Measurements from ENCODE around the gene RALGAPB. TPM values are rescaled to one million over a fixed set of nuclear protein-coding genes. Genes with fewer than 3 reads are reported as not detected.
"Not testable (repeated sequence)": the region's sequence is repeated elsewhere in the genome, so short reads cannot be mapped to it uniquely, and the experiment has no call there.

RALGAPB gene
- total RNA-seq, 1 donor from 2014 or later, result 35.7 TPM

GRCh38 chr20:38501858-38502436 is 29.3 kb downstream of the RALGAPB start:
- ATAC-seq (no peak), DNase-seq (no peak)
- peaks cover 6% of the 10 kb centered on the region for H3K9me3 ChIP-seq
- intact Hi-C loops (cut with DNase I), result no loop called here
- no peak overlapping the region for H3K27ac ChIP-seq
- H3K4me3 ChIP-seq, result no peak overlapping the region
- no peaks in the 10 kb centered on the region for H3K4me1 ChIP-seq
- H3K27me3 ChIP-seq (ENCODE audit: low read depth), result no peaks in the 10 kb centered on the region
- TF ChIP-seq, protein P1, sequence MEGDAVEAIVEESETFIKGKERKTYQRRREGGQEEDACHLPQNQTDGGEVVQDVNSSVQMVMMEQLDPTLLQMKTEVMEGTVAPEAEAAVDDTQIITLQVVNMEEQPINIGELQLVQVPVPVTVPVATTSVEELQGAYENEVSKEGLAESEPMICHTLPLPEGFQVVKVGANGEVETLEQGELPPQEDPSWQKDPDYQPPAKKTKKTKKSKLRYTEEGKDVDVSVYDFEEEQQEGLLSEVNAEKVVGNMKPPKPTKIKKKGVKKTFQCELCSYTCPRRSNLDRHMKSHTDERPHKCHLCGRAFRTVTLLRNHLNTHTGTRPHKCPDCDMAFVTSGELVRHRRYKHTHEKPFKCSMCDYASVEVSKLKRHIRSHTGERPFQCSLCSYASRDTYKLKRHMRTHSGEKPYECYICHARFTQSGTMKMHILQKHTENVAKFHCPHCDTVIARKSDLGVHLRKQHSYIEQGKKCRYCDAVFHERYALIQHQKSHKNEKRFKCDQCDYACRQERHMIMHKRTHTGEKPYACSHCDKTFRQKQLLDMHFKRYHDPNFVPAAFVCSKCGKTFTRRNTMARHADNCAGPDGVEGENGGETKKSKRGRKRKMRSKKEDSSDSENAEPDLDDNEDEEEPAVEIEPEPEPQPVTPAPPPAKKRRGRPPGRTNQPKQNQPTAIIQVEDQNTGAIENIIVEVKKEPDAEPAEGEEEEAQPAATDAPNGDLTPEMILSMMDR (IDR thresholded peaks at IDR 0.05), result no peak
- H3K36me3 ChIP-seq, result peaks cover 59% of the 10 kb centered on the region

DNA sequence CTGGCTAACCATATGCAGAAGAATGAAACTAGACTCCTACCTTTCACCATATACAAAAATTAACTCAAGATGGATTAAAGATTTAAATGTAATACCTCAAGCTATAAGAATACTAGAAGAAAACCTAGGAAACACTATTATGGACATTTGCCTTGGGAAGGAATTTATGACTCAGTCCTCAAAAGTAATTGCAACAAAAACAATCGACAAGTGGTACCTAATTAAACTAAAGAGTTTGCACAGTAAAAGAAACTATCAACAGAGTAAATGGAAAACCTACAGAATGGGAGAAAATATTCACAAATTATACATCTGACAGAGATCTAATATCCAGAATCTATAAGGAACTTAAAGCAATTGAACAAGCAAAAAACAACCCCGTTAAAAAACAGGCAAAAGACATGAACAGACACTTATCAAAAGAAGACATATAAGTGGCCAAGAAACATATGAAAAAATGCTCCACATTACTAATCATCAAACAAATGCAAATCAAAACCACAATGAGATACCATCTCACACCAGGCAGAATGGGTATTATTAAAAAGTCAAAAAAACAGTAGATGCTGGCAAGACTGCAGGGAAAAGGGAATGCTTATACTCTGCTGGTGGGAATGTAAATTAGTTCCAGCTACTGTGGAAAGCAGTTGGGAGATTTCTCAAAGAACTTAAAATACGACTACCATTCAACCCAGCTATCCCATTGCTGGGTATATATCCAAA is 31.9 kb downstream of the RALGAPB start:
- TF ChIP-seq, protein P1 (IDR thresholded peaks at IDR 0.05), result no peak

DNA sequence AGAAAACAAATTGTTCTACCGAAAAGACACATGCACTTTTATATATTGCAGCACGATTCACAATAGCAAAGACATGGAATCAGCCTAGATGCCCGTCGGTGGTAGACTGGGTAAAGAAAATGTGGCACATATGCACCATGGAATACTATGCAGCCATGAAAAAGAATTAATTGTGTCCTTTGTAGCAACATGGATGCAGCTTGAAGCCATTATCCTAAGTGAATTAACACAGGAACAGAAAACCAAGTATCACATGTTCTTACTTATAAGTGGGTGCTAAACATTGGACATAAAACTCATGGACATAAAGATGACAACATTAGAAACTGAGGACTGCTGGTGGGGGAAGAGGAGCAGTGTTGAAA is 32.4 kb downstream of the RALGAPB start:
- no peaks in the 10 kb centered on the region for H3K27me3 ChIP-seq (ENCODE audit: low read depth)
- ATAC-seq, result no peak
- no peaks in the 10 kb centered on the region for H3K4me1 ChIP-seq
- peaks cover 41% of the 10 kb centered on the region for H3K36me3 ChIP-seq
- no peak overlapping the region for H3K27ac ChIP-seq
- peaks cover 6% of the 10 kb centered on the region for H3K9me3 ChIP-seq
- DNase-seq, result no peak
- intact Hi-C loops (cut with DNase I), result no loop called here
- TF ChIP-seq, protein P1 (IDR thresholded peaks at IDR 0.05), result no peak
- H3K4me3 ChIP-seq, result no peak overlapping the region

More for the DNA sequence above, 31.9 kb downstream of the RALGAPB start:
- no peak for DNase-seq
- no peak overlapping the region for H3K27ac ChIP-seq
- no peak for ATAC-seq
- H3K4me3 ChIP-seq, result no peak overlapping the region
- no peaks in the 10 kb centered on the region for H3K27me3 ChIP-seq (ENCODE audit: low read depth)
- H3K9me3 ChIP-seq, result peaks cover 6% of the 10 kb centered on the region
- intact Hi-C loops (cut with DNase I), result no loop called here
- H3K4me1 ChIP-seq, result no peaks in the 10 kb centered on the region
- peaks cover 42% of the 10 kb centered on the region for H3K36me3 ChIP-seq

DNA sequence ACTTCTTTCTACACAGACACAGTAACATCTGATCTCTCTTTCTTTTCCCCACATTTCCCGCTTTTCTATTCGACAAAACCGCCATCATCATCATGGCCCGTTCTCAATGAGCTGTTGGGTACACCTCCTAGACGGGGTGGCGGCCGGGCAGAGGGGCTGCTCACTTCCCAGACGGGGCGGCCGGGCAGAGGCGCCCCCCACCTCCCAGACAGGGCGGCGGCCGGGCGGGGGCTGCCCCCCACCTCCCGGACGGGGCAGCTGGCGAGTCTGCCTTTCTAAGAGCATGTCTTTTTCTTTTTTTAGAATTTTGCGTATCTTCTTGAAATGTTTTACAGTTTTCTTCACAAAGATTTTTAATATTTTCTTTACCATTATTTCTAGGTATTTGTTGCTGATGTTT is 39.1 kb downstream of the RALGAPB start:
- H3K27ac ChIP-seq; ATAC-seq; H3K27me3 ChIP-seq (ENCODE audit: low read depth); H3K4me1 ChIP-seq; H3K9me3 ChIP-seq; H3K4me3 ChIP-seq; DNase-seq; intact Hi-C loops (cut with DNase I): not testable (repeated sequence)
- H3K36me3 ChIP-seq, result peaks cover 59% of the 10 kb centered on the region

- no peak for ATAC-seq
- H3K4me3 ChIP-seq, result no peak overlapping the region
- no peak overlapping the region for H3K27ac ChIP-seq
- intact Hi-C loops (cut with DNase I), result no loop called here
- no peak for DNase-seq
- peaks cover 78% of the 10 kb centered on the region for H3K36me3 ChIP-seq
- no peaks in the 10 kb centered on the region for H3K4me1 ChIP-seq
- TF ChIP-seq, protein P1 (IDR thresholded peaks at IDR 0.05), result no peak
- no peaks in the 10 kb centered on the region for H3K27me3 ChIP-seq (ENCODE audit: low read depth)
- no peaks in the 10 kb centered on the region for H3K9me3 ChIP-seq
Observed at GRCh38 chr20:38514185-38514584, 41.5 kb downstream of the RALGAPB start.

DNA sequence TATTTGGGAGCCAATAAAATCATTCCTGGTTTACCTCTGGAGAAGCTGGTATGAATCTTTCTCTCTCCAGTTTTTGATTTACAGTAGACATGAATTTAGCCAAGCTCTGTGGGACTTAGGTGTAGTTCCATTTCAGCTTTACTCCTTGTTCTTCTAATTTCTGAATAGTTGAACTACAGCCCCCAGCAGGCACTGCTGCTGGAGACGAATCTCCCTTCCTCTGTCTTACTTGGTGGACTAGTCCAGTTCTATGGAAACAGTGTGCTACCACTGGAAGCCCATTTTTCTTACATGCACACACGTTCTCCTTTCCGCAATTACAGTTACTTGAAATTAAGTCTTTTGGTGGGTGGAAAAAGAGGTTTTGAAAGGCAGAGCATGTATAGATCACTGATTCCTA is 42.3 kb downstream of the RALGAPB start:
- Histone ChIP-seq H3K4me1 (no peaks in the 10 kb centered on the region), H3K9me3 (no peaks in the 10 kb centered on the region), H3K36me3 (peaks cover 78% of the 10 kb centered on the region), H3K27ac (no peak overlapping the region), H3K27me3 (ENCODE audit: low read depth) (no peaks in the 10 kb centered on the region), H3K4me3 (no peak overlapping the region)
- no peak for DNase-seq
- TF ChIP-seq, protein P1 (IDR thresholded peaks at IDR 0.05), result no peak
- no peak for ATAC-seq
- intact Hi-C loops (cut with DNase I), result no loop called here

All from lower lobe of right lung (tissue), 2 donors.